GM21723 (cell line): ENCODE results near the gene MAP4K5.
"Not testable (repeated sequence)": the region's sequence is repeated elsewhere in the genome, so short reads cannot be mapped to it uniquely, and the experiment has no call there.

ENCODE experiments used
- ATAC-seq: cut with Tn5 transposase; IDR thresholded peaks from one replicate; pipeline ENCODE4 v1.9.1; 2021; ENCODE audit warnings: mild to moderate bottlenecking, moderate library complexity; ENCODE audit not compliant: unreplicated experiment

Gene MAP4K5

DNA sequence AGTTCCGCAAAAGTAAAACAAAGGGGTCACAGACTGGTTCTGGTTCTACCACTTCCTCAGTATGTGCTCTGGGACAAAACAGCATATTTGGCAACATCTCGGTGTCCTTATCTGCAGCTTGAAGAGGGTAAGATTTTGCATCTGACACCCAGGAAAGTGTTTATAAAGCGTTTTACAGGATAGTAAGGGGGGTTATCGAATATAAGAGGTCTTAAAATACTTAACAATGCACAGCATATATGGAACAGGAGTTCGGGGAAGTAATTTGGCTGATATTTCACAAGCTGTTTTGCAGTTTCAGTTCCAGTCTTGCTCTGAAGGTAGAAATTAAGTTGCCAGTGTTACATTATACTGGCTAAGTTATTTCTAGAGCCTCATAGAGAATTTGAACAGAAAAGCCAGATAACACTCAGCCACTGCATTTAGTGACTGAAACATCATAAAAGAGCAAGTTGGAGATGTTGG lies 904 bp upstream of the MAP4K5 start:
- ATAC-seq, result peak; percentile 15

GRCh38 chr14:50531595-50532501 lies 521 bp downstream of the MAP4K5 start:
- ATAC-seq, result peak; percentile 52

DNA sequence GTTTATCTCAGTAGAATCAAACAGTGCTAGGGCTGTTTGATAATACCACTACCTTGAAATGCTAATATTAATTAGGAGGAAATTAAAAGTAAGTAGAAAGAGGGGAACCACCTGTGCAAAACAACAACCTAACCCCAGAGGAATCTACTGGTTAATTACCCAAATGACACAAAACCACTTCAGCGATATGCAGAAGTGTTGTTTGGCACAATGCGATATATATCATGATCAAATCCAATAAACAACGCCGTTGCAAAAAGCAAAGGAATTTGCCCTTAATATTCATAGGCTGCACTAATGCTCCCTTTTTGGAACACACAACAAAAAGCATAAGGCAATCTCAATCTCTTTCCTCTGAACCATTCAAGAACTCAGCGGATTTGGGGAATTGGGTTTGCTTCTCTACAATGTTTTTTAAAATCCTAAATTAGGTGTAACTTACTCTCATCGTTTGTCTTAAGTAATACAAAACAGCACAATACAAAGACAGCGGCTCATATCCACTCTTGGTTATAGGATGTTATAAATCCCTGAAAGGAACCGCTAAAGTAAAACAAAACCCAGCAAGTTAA lies 1.5 kb downstream of the MAP4K5 start:
- ATAC-seq, result no peak

DNA sequence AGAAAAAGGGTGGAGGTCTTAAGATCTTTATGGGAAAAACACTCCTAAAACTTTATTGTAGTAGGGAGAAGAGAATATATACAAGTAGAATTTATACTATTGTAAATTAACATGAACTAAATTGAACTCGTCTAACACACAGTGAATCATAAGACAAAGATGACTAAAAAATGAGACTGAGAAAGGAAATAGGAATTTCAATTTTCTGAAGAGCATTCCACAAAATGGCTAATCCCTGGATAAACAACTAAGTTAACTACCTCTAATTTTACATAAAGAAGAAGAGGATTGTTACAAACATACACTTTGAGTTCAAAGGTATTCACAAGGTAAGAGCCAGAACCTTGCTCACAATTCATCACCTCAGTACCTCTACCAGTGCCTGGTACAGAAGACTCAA lies 2.0 kb downstream of the MAP4K5 start:
- ATAC-seq, result no peak

GRCh38 chr14:50529288-50530179 lies 2.8 kb downstream of the MAP4K5 start:
- ATAC-seq, result no peak

- ATAC-seq, result no peak
Measured at GRCh38 chr14:50528000-50528399, 4.4 kb downstream of the MAP4K5 start.

GRCh38 chr14:50524731-50525515 lies 7.4 kb downstream of the MAP4K5 start:
- no peak for ATAC-seq

DNA sequence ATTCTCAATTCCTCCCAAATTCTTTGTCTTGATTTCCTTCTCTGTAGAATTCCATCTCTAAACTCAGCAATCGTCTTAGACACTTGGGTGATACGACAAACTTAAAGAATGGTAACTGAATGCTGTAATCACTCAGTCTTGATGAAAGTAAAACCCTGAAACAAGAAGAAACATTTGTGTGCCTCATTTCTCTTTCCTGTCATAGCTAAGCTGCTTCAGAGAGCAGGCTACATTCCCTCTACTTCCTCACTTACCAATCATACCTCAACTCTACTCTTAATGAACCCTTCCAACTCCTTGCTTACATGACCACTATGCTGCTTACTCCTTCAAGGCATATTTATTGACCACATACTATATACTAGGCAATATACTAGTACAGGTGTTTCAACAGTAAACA lies 8.3 kb downstream of the MAP4K5 start:
- ATAC-seq, result peak; percentile 28

DNA sequence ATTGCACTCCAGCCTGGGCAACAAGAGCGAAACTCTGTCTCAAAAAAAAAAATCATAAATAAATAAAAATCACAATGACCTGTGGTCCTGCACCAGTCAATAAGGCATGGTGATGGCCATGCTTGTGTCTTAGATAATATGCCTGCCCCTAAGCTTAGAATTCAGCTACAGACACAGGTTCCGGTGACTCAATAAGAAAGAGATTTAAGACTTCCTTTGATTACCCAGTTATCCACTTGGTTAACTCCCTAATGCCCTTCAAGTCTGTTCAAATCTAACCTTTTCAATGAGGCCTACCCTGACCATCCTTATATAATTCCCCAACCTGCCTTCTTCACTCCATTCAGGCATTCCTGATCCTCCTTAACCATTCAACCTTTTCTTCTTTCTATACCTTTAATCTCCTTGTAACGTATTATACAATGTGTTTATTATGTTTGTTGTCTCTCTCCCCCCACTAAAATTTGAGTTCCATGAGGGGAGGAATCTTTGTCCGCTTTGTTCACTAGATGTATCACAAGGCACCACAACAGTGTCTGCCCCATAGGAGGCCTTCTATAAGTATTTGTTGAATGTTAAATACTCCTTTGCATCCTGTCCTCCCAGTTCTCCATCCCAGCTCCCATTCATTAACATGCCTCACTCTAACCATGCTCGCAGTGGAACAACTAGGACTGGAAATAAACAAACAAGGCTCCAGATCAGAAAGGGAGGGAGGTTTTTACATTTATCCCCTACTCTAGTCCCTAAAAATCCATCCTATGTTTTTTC lies 8.9 kb downstream of the MAP4K5 start:
- ATAC-seq, result no peak

- ATAC-seq, result peak; percentile 67
Measured at GRCh38 chr14:50521912-50522341, 10.4 kb downstream of the MAP4K5 start.

- ATAC-seq, result peak; percentile 56
Measured at GRCh38 chr14:50520947-50521815, 11.2 kb downstream of the MAP4K5 start.

GRCh38 chr14:50516091-50516490 lies 16.3 kb downstream of the MAP4K5 start:
- ATAC-seq, result no peak

DNA sequence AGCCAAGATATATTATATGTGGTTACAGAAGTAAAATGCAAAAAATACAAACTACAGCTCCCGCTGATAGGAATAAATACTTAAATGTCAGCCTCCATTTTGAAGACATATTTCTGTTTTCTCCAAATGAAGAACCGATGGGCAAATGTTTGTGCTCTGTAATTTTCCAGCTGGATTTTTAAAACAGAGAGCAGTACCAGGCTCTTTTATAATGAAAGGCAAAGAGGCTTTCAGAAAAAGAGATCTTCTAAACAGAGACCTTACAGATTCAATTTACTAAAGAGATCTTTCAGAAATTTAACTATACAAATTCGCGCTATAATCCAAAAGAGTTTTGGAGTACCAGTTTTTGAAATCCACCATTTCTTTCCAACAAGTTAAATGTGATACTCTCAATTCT lies 19.9 kb downstream of the MAP4K5 start:
- ATAC-seq, result no peak

GRCh38 chr14:50510157-50510556 lies 22.2 kb downstream of the MAP4K5 start:
- ATAC-seq, result no peak

- ATAC-seq, result not testable (repeated sequence)
Measured at GRCh38 chr14:50507078-50507477, 25.3 kb downstream of the MAP4K5 start.

GRCh38 chr14:50501642-50502041 lies 30.7 kb downstream of the MAP4K5 start:
- ATAC-seq, result no peak

GRCh38 chr14:50497351-50497750 lies 35.0 kb downstream of the MAP4K5 start:
- ATAC-seq, result no peak

DNA sequence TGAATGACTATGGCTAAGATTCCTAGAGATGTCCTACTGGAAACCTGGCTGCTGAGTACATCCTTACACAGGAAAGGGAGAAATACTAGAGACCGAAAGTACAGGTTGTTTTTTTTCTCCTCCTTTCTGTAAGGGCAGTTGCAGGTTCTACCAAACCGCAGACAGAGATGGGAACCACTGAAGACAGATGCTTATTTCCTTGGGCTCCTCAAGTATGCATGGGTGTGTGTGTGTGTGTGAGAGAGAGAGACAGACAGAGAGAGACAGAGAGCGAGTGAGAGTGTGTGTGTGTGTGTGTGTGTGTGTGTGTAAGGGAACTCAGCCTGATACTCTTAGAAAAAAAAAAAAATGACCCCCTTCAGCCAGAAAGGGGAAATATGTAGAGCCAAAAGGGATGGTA lies 42.5 kb downstream of the MAP4K5 start:
- no peak for ATAC-seq

GRCh38 chr14:50488521-50488920 lies 43.8 kb downstream of the MAP4K5 start:
- ATAC-seq, result no peak
